ENCODE data around the gene ADAT2. TPM values are rescaled to one million over a fixed set of nuclear protein-coding genes. Genes with fewer than 3 reads are reported as not detected.

ADAT2 gene
- total and polyA plus RNA-seq, 2 of the 13 experiments (the other 11 are each of a cell fraction or from before 2014, with no cell fraction given), result 10.5 to 18.3 TPM

- TF ChIP-seq ZNF589 (CRISPR knock-in tag; conservative IDR thresholded peaks at IDR 0.05) (no peak), JUN (CRISPR knock-in tag; IDR thresholded peaks at IDR 0.05) (0 out of 2 replicates have a peak, but pooled peaks have one; percentile 63), ZNF790 (CRISPR knock-in tag; IDR thresholded peaks at IDR 0.05; ENCODE audit: borderline replicate concordance) (no peak), PLRG1 (conservative IDR thresholded peaks at IDR 0.05) (no peak), SAP130 (CRISPR knock-in tag; IDR thresholded peaks at IDR 0.05; ENCODE audit: low read depth) (peak; percentile 70), ZNF850 (CRISPR knock-in tag; conservative IDR thresholded peaks at IDR 0.05) (no peak), ATF7-NPFF (CRISPR knock-in tag; IDR thresholded peaks at IDR 0.05; ENCODE audit: low read depth) (no peak), PRDM15 (CRISPR knock-in tag; IDR thresholded peaks at IDR 0.05) (no peak), ZNF644 (CRISPR knock-in tag; IDR thresholded peaks at IDR 0.05; ENCODE audit: low read depth) (no peak), POGZ (CRISPR knock-in tag; IDR thresholded peaks at IDR 0.05) (peak; percentile 52; the same call in 1 of the 2 replicates), HNRNPL (IDR thresholded peaks at IDR 0.05; ENCODE audit: low read depth, low read length) (no peak), ZNF207 (IDR thresholded peaks at IDR 0.05; ENCODE audit: borderline replicate concordance) (no peak), MNT (IDR thresholded peaks at IDR 0.05) (no peak), MEF2D (CRISPR knock-in tag; IDR thresholded peaks at IDR 0.05) (no peak), SMAD1 (CRISPR knock-in tag; IDR thresholded peaks at IDR 0.05; ENCODE audit: borderline replicate concordance, low read depth) (no peak), JUND (CRISPR knock-in tag; IDR thresholded peaks at IDR 0.05) (no peak), HINFP (CRISPR knock-in tag; IDR thresholded peaks at IDR 0.05; ENCODE audit: low read depth) (no peak), HOXD1 (CRISPR knock-in tag; IDR thresholded peaks at IDR 0.05) (no peak), ZNF652 (CRISPR knock-in tag; IDR thresholded peaks at IDR 0.05; ENCODE audit: borderline replicate concordance, low read depth) (peak; percentile 63; the same call in 1 of the 2 replicates), GPN1 (CRISPR knock-in tag; IDR thresholded peaks at IDR 0.05; ENCODE audit: borderline replicate concordance) (no peak), ZEB1 (IDR thresholded peaks at IDR 0.05; ENCODE audit: insufficient replicate concordance, low read depth) (no peak)
Observed at GRCh38 chr6:143410859-143411270, 39.6 kb downstream of the ADAT2 start (continued).
